Measurements from ENCODE around the gene TTC3. TPM values are rescaled to one million over a fixed set of nuclear protein-coding genes. Genes with fewer than 3 reads are reported as not detected.
"Not testable (repeated sequence)": the region's sequence is repeated elsewhere in the genome, so short reads cannot be mapped to it uniquely, and the experiment has no call there.

Gene TTC3
- total RNA-seq, 1 donor from 2014 or later: 203 TPM

GRCh38 chr21:37043818-37044217 lies 29.2 kb upstream of the TTC3 start:
- no peaks in the 10 kb centered on the region for H3K9me3 Mint-ChIP-seq
- no peaks in the 10 kb centered on the region for H3K27me3 Mint-ChIP-seq
- no peaks in the 10 kb centered on the region for H3K36me3 Mint-ChIP-seq
- DNase-seq (ENCODE audit: extremely low spot score, unreplicated experiment): no peak
- no peak for TF ChIP-seq CTCF (conservative IDR thresholded peaks at IDR 0.05)
- no peaks in the 10 kb centered on the region for H3K4me1 Mint-ChIP-seq (ENCODE audit: unreplicated experiment)
- no peak overlapping the region for H3K4me3 Mint-ChIP-seq
- no peak overlapping the region for H3K27ac Mint-ChIP-seq

GRCh38 chr21:37044643-37045042 lies 28.4 kb upstream of the TTC3 start:
- DNase-seq (ENCODE audit: extremely low spot score, unreplicated experiment): no peak
- Mint-ChIP-seq H3K4me3 (no peak overlapping the region), H3K27ac (no peak overlapping the region), H3K36me3 (no peaks in the 10 kb centered on the region), H3K27me3 (no peaks in the 10 kb centered on the region), H3K9me3 (no peaks in the 10 kb centered on the region), H3K4me1 (ENCODE audit: unreplicated experiment) (no peaks in the 10 kb centered on the region)
- TF ChIP-seq CTCF (conservative IDR thresholded peaks at IDR 0.05): no peak

- no peak overlapping the region for H3K27ac Mint-ChIP-seq
- no peaks in the 10 kb centered on the region for H3K9me3 Mint-ChIP-seq
- H3K36me3 Mint-ChIP-seq: no peaks in the 10 kb centered on the region
- TF ChIP-seq CTCF (conservative IDR thresholded peaks at IDR 0.05): no peak
- H3K27me3 Mint-ChIP-seq: no peaks in the 10 kb centered on the region
- no peaks in the 10 kb centered on the region for H3K4me1 Mint-ChIP-seq (ENCODE audit: unreplicated experiment)
- DNase-seq (ENCODE audit: extremely low spot score, unreplicated experiment): no peak
- H3K4me3 Mint-ChIP-seq: no peak overlapping the region
Observed at GRCh38 chr21:37045149-37045548, 27.9 kb upstream of the TTC3 start.

- H3K27me3 Mint-ChIP-seq: no peaks in the 10 kb centered on the region
- H3K9me3 Mint-ChIP-seq: no peaks in the 10 kb centered on the region
- TF ChIP-seq CTCF (conservative IDR thresholded peaks at IDR 0.05): no peak
Observed at GRCh38 chr21:37045556-37045955, 27.5 kb upstream of the TTC3 start.

GRCh38 chr21:37047079-37047478 lies 26.0 kb upstream of the TTC3 start:
- TF ChIP-seq CTCF (conservative IDR thresholded peaks at IDR 0.05): no peak
- Mint-ChIP-seq H3K4me1 (ENCODE audit: unreplicated experiment) (no peaks in the 10 kb centered on the region), H3K27me3 (no peaks in the 10 kb centered on the region), H3K27ac (no peak overlapping the region), H3K36me3 (no peaks in the 10 kb centered on the region), H3K4me3 (no peak overlapping the region), H3K9me3 (no peaks in the 10 kb centered on the region)
- DNase-seq (ENCODE audit: extremely low spot score, unreplicated experiment): no peak

More at GRCh38 chr21:37045556-37045955, 27.5 kb upstream of the TTC3 start:
- no peaks in the 10 kb centered on the region for H3K4me1 Mint-ChIP-seq (ENCODE audit: unreplicated experiment)
- no peak overlapping the region for H3K4me3 Mint-ChIP-seq
- no peaks in the 10 kb centered on the region for H3K36me3 Mint-ChIP-seq
- H3K27ac Mint-ChIP-seq: no peak overlapping the region
- no peak for DNase-seq (ENCODE audit: extremely low spot score, unreplicated experiment)

- DNase-seq (ENCODE audit: extremely low spot score, unreplicated experiment); H3K4me1 Mint-ChIP-seq (ENCODE audit: unreplicated experiment); H3K27ac Mint-ChIP-seq; H3K9me3 Mint-ChIP-seq; H3K27me3 Mint-ChIP-seq; H3K4me3 Mint-ChIP-seq; H3K36me3 Mint-ChIP-seq: not testable (repeated sequence)
Observed at GRCh38 chr21:37049741-37050140, 23.3 kb upstream of the TTC3 start.

Measured in type B pancreatic cell (in vitro differentiated cells).